HL-60 (cell line): ENCODE results near the gene CHTF18.

Experiments used
- DNase-seq, 2 experiments: peaks; one replicate each; pipeline ENCODE4 v3.0.0-alpha.2; 2010 to 2020; ENCODE audit warnings: low read depth in 1 of 2, low spot score in 1 of 2
- H3K27ac ChIP-seq: fragments of 250-450 bp; sonication (Bioruptor Pico); replicated peaks from 2 replicates; pipeline ENCODE4 v1.5.1; 2020; ENCODE audit warnings: mild to moderate bottlenecking, moderate library complexity
- H3K27me3 ChIP-seq: fragments of 250-450 bp; sonication (Bioruptor Pico); 2 replicates; pipeline ENCODE4 v1.5.1; 2021; ENCODE audit warnings: mild to moderate bottlenecking, moderate library complexity; ENCODE audit not compliant: insufficient read depth, poor library complexity, severe bottlenecking
- H3K4me3 ChIP-seq: replicated peaks from 2 replicates; pipeline ENCODE4 v1.5.1; 2011; ENCODE audit warnings: mild to moderate bottlenecking, control low read depth, low read length; ENCODE audit not compliant: insufficient read depth
- CTCF ChIP-seq: IDR thresholded peaks from one replicate; pipeline ENCODE4 v1.5.1; 2011; ENCODE audit warnings: low read length, control low read depth, inconsistent platforms; ENCODE audit not compliant: insufficient read depth
- GABPA ChIP-seq: IDR thresholded peaks from 2 replicates; pipeline ENCODE4 v1.6.1; 2012; ENCODE audit warnings: low read depth
- POLR2AphosphoS5 ChIP-seq: IDR thresholded peaks from 2 replicates; pipeline ENCODE4 v1.6.1; 2012; ENCODE audit warnings: low read depth
- REST ChIP-seq: IDR thresholded peaks from 2 replicates; pipeline ENCODE4 v1.6.1; 2012; ENCODE audit warnings: low read depth; ENCODE audit not compliant: insufficient replicate concordance
- SPI1 ChIP-seq: IDR thresholded peaks from 2 replicates; pipeline ENCODE4 v1.6.1; 2012; ENCODE audit warnings: low read depth, mild to moderate bottlenecking, borderline replicate concordance

The CHTF18 gene

GRCh38 chr16:801584-802363 lies 13.4 kb downstream of the CHTF18 start:
- TF ChIP-seq SPI1 (no peak), CTCF (no peak), GABPA (no peak), POLR2AphosphoS5 (no peak), REST (no peak)
- no peak overlapping the region for H3K27ac ChIP-seq
- peaks cover 31% of the 10 kb centered on the region for H3K27me3 ChIP-seq
- DNase-seq = no peak
- no peak overlapping the region for H3K4me3 ChIP-seq

DNA sequence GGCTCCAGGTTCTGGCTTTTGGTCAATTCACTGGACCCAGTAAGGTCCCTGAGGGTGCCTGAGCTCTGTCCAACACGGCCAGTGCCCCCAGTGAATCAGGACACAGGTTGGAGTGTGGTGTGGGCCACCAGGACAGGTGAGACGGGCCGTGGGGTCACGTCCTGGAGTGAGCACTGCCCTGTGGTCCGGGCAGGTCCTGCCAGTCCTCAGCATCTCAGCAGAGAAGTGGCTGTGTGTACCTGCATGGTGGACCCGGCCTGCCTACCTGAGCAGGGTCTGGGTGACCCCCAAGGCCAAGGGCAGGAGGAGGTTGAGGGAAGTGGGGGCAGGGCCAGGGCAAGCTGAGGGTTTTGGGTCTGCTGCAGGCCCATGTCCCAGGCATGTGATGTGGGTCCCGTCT lies 14.0 kb downstream of the CHTF18 start:
- Histone ChIP-seq H3K27me3 (peaks cover 31% of the 10 kb centered on the region), H3K27ac (no peak overlapping the region), H3K4me3 (no peak overlapping the region)
- no peak for TF ChIP-seq SPI1
- no peak for DNase-seq

DNA sequence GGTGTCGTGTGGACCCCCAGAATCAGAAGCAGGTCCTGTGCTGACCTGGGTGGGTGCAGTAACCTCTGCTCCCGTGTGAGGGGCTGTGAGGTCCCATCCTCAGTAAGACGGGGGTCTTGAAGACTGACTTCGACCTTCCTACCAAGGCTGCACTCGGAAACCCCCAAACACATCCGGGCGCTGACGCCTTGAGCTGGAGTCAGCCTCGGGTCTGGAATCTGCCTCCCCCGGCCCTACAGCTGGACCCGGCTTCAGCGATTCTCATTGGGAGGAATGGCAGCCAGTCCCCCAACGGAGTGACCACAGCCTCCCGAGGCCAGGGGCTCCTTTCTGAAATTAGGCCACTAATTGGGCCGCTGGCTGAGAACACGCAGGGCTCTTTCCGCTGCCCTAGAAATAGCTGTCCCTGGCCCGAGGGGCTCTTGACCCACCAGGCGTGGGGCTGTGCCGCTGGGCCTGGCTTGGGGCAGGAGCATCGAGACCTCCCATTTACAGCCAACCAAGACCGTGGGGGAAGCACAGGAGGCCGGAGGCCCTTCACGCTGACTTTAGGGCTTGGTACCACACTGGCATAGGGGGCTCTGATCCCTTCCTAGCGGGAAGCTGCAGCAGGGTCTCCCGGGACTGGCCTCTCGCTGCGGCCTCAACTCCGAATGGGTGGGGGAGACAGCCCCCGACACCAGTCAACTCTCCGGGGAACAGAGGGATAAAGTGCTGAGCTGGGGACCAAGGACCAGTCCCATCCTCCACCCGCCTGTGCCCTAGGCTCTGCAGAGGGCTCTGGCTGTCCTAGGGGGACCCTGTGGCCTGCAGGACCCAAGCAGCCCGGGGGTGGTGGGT lies 14.7 kb downstream of the CHTF18 start:
- DNase-seq = no peak
- no peak for TF ChIP-seq SPI1
- no peak overlapping the region for H3K4me3 ChIP-seq
- no peak overlapping the region for H3K27ac ChIP-seq
- H3K27me3 ChIP-seq = peaks cover 31% of the 10 kb centered on the region

- Histone ChIP-seq H3K27ac (no peak overlapping the region), H3K27me3 (peaks cover 31% of the 10 kb centered on the region), H3K4me3 (no peak overlapping the region)
- TF ChIP-seq CTCF = no peak
- no peak for TF ChIP-seq GABPA
- TF ChIP-seq POLR2AphosphoS5 = no peak
- no peak for TF ChIP-seq SPI1
- no peak for TF ChIP-seq REST
- no peak for DNase-seq
These were observed 15.3 kb downstream of the CHTF18 start for GRCh38 chr16:803754-804080.
